Measurements from ENCODE around the gene SLC16A11. TPM values are rescaled to one million over a fixed set of nuclear protein-coding genes. Genes with fewer than 3 reads are reported as not detected.
"Not testable (repeated sequence)": the region's sequence is repeated elsewhere in the genome, so short reads cannot be mapped to it uniquely, and the experiment has no call there.

Gene SLC16A11
- total RNA-seq, 1 donor from 2014 or later: 0.38 TPM

GRCh38 chr17:7063518-7064094, 19.7 kb upstream of the SLC16A11 start:
- no peaks in the 10 kb centered on the region for H3K4me1 ChIP-seq
- H3K36me3 ChIP-seq: no peaks in the 10 kb centered on the region
- peaks cover 59% of the 10 kb centered on the region for H3K27me3 ChIP-seq (ENCODE audit: low read depth)
- TF ChIP-seq, protein P1, sequence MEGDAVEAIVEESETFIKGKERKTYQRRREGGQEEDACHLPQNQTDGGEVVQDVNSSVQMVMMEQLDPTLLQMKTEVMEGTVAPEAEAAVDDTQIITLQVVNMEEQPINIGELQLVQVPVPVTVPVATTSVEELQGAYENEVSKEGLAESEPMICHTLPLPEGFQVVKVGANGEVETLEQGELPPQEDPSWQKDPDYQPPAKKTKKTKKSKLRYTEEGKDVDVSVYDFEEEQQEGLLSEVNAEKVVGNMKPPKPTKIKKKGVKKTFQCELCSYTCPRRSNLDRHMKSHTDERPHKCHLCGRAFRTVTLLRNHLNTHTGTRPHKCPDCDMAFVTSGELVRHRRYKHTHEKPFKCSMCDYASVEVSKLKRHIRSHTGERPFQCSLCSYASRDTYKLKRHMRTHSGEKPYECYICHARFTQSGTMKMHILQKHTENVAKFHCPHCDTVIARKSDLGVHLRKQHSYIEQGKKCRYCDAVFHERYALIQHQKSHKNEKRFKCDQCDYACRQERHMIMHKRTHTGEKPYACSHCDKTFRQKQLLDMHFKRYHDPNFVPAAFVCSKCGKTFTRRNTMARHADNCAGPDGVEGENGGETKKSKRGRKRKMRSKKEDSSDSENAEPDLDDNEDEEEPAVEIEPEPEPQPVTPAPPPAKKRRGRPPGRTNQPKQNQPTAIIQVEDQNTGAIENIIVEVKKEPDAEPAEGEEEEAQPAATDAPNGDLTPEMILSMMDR (IDR thresholded peaks at IDR 0.05; ENCODE audit: borderline replicate concordance): no peak
- peaks cover 13% of the 10 kb centered on the region for H3K9me3 ChIP-seq (replicated peaks)
- H3K27ac ChIP-seq (replicated peaks): no peak overlapping the region
- DNase-seq: no peak
- no peak overlapping the region for H3K4me3 ChIP-seq
- intact Hi-C loops (cut with micrococcal nuclease): no loop called here

GRCh38 chr17:7060165-7060891, 16.4 kb upstream of the SLC16A11 start:
- TF ChIP-seq, protein P1 (IDR thresholded peaks at IDR 0.05; ENCODE audit: borderline replicate concordance): no peak
- Histone ChIP-seq H3K4me3 (no peak overlapping the region), H3K27me3 (ENCODE audit: low read depth) (peaks cover 51% of the 10 kb centered on the region), H3K27ac (replicated peaks) (no peak overlapping the region), H3K4me1 (no peaks in the 10 kb centered on the region), H3K36me3 (no peaks in the 10 kb centered on the region), H3K9me3 (replicated peaks) (no peaks in the 10 kb centered on the region)
- no peak for DNase-seq
- intact Hi-C loops (cut with micrococcal nuclease): no loop called here

- Histone ChIP-seq H3K27ac (replicated peaks) (no peak overlapping the region), H3K9me3 (replicated peaks) (no peaks in the 10 kb centered on the region), H3K27me3 (ENCODE audit: low read depth) (peaks cover 37% of the 10 kb centered on the region), H3K36me3 (no peaks in the 10 kb centered on the region), H3K4me3 (no peak overlapping the region), H3K4me1 (no peaks in the 10 kb centered on the region)
- DNase-seq: no peak
- intact Hi-C loops (cut with micrococcal nuclease): loop anchor here (10.0 kb wide), 1 partner anchor 116 kb away; the partner anchor contains the start of gene ASGR1
- TF ChIP-seq, protein P1 (IDR thresholded peaks at IDR 0.05; ENCODE audit: borderline replicate concordance): no peak
Measured at GRCh38 chr17:7058831-7059447, 15.0 kb upstream of the SLC16A11 start.

GRCh38 chr17:7056386-7056785, 12.5 kb upstream of the SLC16A11 start:
- no peak for DNase-seq
- H3K9me3 ChIP-seq (replicated peaks): no peaks in the 10 kb centered on the region
- H3K36me3 ChIP-seq: no peaks in the 10 kb centered on the region
- no peaks in the 10 kb centered on the region for H3K4me1 ChIP-seq
- intact Hi-C loops (cut with micrococcal nuclease): loop anchor here (10.0 kb wide), 1 partner anchor 118 kb away; the partner anchor contains the start of gene ASGR1
- peaks cover 14% of the 10 kb centered on the region for H3K27me3 ChIP-seq (ENCODE audit: low read depth)
- TF ChIP-seq, protein P1 (IDR thresholded peaks at IDR 0.05; ENCODE audit: borderline replicate concordance): no peak
- no peak overlapping the region for H3K4me3 ChIP-seq
- H3K27ac ChIP-seq (replicated peaks): no peak overlapping the region

GRCh38 chr17:7050583-7050982, 6.7 kb upstream of the SLC16A11 start:
- Histone ChIP-seq H3K4me1 (peaks cover 19% of the 10 kb centered on the region), H3K27me3 (ENCODE audit: low read depth) (peaks cover 47% of the 10 kb centered on the region)
- not testable (repeated sequence) for H3K9me3 ChIP-seq (replicated peaks); H3K36me3 ChIP-seq; H3K4me3 ChIP-seq; H3K27ac ChIP-seq (replicated peaks); DNase-seq
- intact Hi-C loops (cut with micrococcal nuclease): loop anchor here (5.0 to 10.0 kb wide), 2 partner anchors 87 to 124 kb away; partner anchors contain the start of gene ASGR1

All from left ventricle myocardium inferior (tissue), 1 donor.